Epithelial cell of proximal tubule (primary cell): ENCODE measurements around the gene HOXA7. TPM values are rescaled to one million over a fixed set of nuclear protein-coding genes. Genes with fewer than 3 reads are reported as not detected.

ENCODE experiments used
- DNase-seq: peaks from one replicate; pipeline ENCODE4 v3.0.0-alpha.2; 2011; ENCODE audit warnings: low read depth
- H3K4me3 ChIP-seq: 2 replicates; pipeline ENCODE4 v1.5.1; 2011; ENCODE audit warnings: low read depth, mild to moderate bottlenecking, low read length
- CTCF ChIP-seq: conservative IDR thresholded peaks from 2 replicates; pipeline ENCODE4 v1.5.1; 2012; ENCODE audit warnings: low read depth, mild to moderate bottlenecking, low read length
- total RNA-seq: library from RNA; depleted of rRNA; stranded (reverse); fragments of >200 nt; gene quantifications from 2 replicates; pipeline ENCODE4 v1.2.3, GENCODE V29; 2015

Gene HOXA7
- total RNA-seq, 1 donor from 2014 or later, result 21.4 TPM

DNA sequence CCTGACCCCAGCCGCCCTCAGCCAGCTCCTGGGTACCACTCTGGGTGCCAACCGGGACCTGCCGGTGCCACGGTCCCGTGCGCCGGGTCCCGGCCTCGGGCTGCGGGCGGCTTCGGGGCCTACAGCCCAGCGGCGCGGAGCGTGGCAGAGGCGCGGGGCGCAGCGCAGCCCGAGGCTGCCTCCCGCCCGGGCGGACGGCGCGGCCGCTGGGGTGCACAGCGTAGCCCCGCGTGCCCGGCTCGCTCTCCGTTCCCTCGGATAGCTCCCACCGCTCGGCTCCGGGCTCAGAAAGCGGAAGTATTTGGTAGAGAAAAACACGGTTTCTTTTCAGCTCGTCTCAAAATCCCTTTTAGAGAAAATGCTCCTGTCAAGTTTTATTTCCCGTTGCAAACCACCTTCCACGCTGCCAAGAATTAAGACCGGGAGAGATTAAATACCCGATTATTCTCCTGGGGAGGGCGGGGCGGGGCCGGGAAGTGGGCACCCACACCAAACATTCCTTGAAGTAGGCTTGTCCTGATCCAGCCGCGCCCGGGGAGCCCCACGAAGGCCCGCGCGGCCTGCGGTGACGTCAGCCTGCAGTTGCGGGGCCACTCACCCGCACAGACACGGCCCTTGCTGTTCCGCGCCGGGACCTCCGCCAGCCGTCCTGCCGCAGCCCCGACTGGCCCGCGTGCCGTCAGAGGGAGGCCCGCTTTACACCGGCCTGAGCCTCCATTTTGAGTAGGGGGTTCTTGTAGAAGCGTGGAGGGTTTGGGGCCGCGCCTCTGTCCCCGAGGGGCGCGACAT is 36.3 kb upstream of the HOXA7 start:
- TF ChIP-seq CTCF, result no peak
- H3K4me3 ChIP-seq, result peak overlapping the region; percentile 33
- no peak for DNase-seq

DNA sequence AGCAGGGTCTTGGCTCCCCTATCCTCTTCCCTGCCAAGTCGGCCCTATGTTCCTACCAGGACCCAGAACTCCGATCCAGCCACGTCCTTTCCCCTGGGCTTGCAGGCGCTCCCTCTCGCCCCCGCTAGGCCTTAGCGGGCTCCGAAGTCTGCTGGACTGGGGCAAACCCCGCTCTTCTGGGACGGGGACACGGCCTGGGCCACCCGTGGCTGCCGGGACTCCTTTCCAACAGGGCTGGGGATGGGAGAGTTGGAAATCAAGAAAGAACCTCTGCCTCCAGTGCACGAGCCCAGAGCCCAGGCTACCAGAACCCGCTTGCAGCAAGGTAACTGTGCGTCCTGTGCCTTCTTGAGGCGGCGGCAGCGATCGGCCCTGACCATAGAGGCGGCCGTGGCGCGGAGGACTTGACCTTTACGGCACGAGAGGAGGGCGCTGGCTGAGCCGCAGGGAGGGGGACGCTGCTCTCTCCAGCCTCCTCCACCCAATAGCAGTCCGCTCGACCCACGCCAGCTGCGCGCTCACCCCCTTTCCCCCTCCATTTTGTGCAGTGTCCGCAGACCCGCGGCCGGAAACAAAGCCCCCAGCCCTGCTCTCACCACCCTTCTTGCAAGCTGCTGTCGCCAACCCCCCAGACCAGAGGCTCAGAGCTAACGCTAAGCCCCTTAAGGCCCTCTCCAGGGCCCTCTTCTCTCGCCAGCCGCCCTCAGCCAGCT is 35.5 kb upstream of the HOXA7 start:
- no peak for TF ChIP-seq CTCF
- no peak for DNase-seq
- H3K4me3 ChIP-seq, result no peak overlapping the region

DNA sequence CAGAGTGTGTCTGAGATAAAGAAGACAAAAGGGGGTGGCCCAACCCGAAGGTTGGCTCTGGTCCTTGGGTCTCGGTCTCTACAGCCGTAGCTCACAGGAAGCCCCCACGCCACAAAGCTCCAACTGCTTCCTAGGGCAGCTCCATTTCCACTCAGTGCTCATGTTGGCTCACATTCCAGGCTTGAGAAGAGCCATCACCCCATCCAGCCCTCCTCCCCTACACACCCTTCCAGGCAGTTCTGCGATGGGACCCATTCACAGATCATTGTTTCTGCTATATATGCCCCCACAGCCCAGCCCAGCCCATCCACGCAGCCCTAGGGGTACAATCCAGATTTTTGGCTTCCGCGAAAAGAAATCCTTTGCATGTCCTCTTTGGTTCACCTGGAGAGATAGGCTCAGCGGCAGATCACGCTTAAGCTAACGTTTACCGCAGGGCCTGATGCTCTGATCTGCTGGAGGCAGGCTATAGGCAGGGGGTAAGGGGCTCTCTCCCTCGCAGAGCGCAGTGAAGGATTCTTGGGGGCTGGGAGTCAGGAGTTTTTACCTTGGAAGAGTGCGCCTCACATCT is 34.8 kb upstream of the HOXA7 start:
- TF ChIP-seq CTCF, result no peak
- no peak for DNase-seq
- H3K4me3 ChIP-seq, result no peak overlapping the region

GRCh38 chr7:27189997-27190748 is 33.7 kb upstream of the HOXA7 start:
- H3K4me3 ChIP-seq, result no peak overlapping the region
- no peak for TF ChIP-seq CTCF
- no peak for DNase-seq

DNA sequence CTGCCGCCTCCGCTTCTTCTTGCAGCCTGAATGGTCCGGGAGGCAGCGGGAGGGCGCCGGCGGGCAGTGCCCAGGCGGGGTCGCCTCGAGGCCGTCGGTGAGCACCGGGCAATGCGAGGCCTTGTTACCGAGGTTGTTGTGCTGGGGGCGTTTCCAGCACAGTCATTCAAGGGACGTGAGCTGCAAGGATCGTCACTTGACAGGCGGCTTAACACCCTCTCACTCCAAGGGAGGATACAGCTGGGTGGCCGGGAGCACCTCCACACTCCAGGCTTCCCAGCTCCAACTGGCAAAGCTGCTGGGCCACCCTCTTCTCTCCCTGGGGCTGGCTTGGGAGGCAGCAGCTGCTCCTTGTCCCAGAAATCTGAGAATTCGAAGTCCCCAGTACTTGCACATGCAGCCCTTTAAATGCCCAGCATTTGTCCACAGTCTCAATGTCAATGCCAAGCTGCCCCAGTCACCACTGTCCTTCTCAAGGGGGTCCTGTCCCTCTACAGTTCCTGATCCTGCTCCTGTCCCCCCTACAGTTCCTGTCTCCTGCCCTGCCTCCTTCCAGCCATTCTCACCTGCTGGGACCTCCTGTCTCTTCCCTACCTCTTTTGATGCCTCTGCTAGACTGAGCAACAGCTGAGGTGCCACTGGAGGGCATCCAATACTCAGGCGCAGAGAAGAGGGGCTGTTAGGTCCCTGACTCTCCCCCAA is 33.0 kb upstream of the HOXA7 start:
- no peak for TF ChIP-seq CTCF
- peak overlapping the region; percentile 42 for H3K4me3 ChIP-seq
- no peak for DNase-seq
